ENCODE results near the gene OGFOD2.
A peak's percentile ranks its signal among the peaks of the same experiment; 100 is the strongest.

OGFOD2 gene

GRCh38 chr12:122979001-122979907 lies 4.2 kb downstream of the OGFOD2 start:
- peak overlapping the region; percentile 47 for H3K27ac ChIP-seq (ENCODE audit: low read depth, low read length, poor library complexity, severe bottlenecking)
- no peaks in the 10 kb centered on the region for H3K79me2 ChIP-seq (ENCODE audit: insufficient read depth, low read length)
- H3K4me2 ChIP-seq (ENCODE audit: low read length), result peak overlapping the region; percentile 71
- peak overlapping the region; percentile 89; the same call in 1 of the 2 replicates for H3K9ac ChIP-seq (ENCODE audit: low read length)
- no peaks in the 10 kb centered on the region for H3F3A ChIP-seq (ENCODE audit: insufficient read depth, low read length)
- peaks cover 56% of the 10 kb centered on the region for H3K36me3 ChIP-seq (ENCODE audit: insufficient read depth, low read length)
- H4K20me1 ChIP-seq (ENCODE audit: insufficient read depth, low read length), result no peaks in the 10 kb centered on the region
- TF ChIP-seq EZH2 (IDR thresholded peaks at IDR 0.05; ENCODE audit: borderline replicate concordance, low read length) (no peak), CTCF (IDR thresholded peaks at IDR 0.05; ENCODE audit: low read length) (no peak)
- H3K9me2 ChIP-seq (ENCODE audit: low read depth, low read length), result no peaks in the 10 kb centered on the region
- H3K9me3 ChIP-seq (ENCODE audit: low read length), result no peaks in the 10 kb centered on the region
- H3K27me3 ChIP-seq (ENCODE audit: insufficient read depth, low read length), result no peaks in the 10 kb centered on the region
- H2AFZ ChIP-seq (ENCODE audit: low read length), result no peak overlapping the region
- peaks cover 54% of the 10 kb centered on the region for H3K4me1 ChIP-seq (ENCODE audit: insufficient read depth, low read length, severe bottlenecking)
- H3K4me3 ChIP-seq (ENCODE audit: low read depth, low read length, poor library complexity, severe bottlenecking), result peak overlapping the region; percentile 89

GRCh38 chr12:122979908-122980182 lies 4.8 kb downstream of the OGFOD2 start:
- H3K27me3 ChIP-seq (ENCODE audit: insufficient read depth, low read length), result no peaks in the 10 kb centered on the region
- peak overlapping the region; percentile 89 for H3K9ac ChIP-seq (ENCODE audit: low read length)
- peak overlapping the region; percentile 89 for H3K4me3 ChIP-seq (ENCODE audit: low read depth, low read length, poor library complexity, severe bottlenecking)
- no peaks in the 10 kb centered on the region for H4K20me1 ChIP-seq (ENCODE audit: insufficient read depth, low read length)
- H2AFZ ChIP-seq (ENCODE audit: low read length), result no peak overlapping the region
- H3K27ac ChIP-seq (ENCODE audit: low read depth, low read length, poor library complexity, severe bottlenecking), result peak overlapping the region; percentile 47
- 0 out of 2 replicates have a peak, but pooled peaks cover under 1% of the 10 kb centered on the region for H3F3A ChIP-seq (ENCODE audit: insufficient read depth, low read length)
- no peaks in the 10 kb centered on the region for H3K79me2 ChIP-seq (ENCODE audit: insufficient read depth, low read length)
- H3K4me2 ChIP-seq (ENCODE audit: low read length), result peak overlapping the region; percentile 71
- H3K4me1 ChIP-seq (ENCODE audit: insufficient read depth, low read length, severe bottlenecking), result peaks cover 60% of the 10 kb centered on the region
- H3K36me3 ChIP-seq (ENCODE audit: insufficient read depth, low read length), result peaks cover 62% of the 10 kb centered on the region
- TF ChIP-seq CTCF (IDR thresholded peaks at IDR 0.05; ENCODE audit: low read length), result no peak
- no peak for TF ChIP-seq EZH2 (IDR thresholded peaks at IDR 0.05; ENCODE audit: borderline replicate concordance, low read length)
- H3K9me3 ChIP-seq (ENCODE audit: low read length), result no peaks in the 10 kb centered on the region
- no peaks in the 10 kb centered on the region for H3K9me2 ChIP-seq (ENCODE audit: low read depth, low read length)

GRCh38 chr12:122980183-122981035 lies 5.4 kb downstream of the OGFOD2 start, which contains the start of gene ARL6IP4:
TSS of gene ARL6IP4 (plus strand) at chr12:122980681. CDS start at chr12:122981140, 459 bp downstream.
- Histone ChIP-seq H4K20me1 (ENCODE audit: insufficient read depth, low read length) (no peaks in the 10 kb centered on the region), H3K4me3 (ENCODE audit: low read depth, low read length, poor library complexity, severe bottlenecking) (peak within 1 kb of the TSS; percentile 89), H3K4me1 (ENCODE audit: insufficient read depth, low read length, severe bottlenecking) (peaks cover 66% of the 10 kb centered on the region), H3F3A (ENCODE audit: insufficient read depth, low read length) (0 out of 2 replicates have a peak, but pooled peaks cover 6% of the 10 kb centered on the region), H3K4me2 (ENCODE audit: low read length) (peak within 1 kb of the TSS; percentile 71), H3K79me2 (ENCODE audit: insufficient read depth, low read length) (no peaks in the 10 kb centered on the region), H3K9me3 (ENCODE audit: low read length) (no peaks in the 10 kb centered on the region), H3K9ac (ENCODE audit: low read length) (peak within 1 kb of the TSS; percentile 89), H2AFZ (ENCODE audit: low read length) (no peak within 1 kb of the TSS), H3K9me2 (ENCODE audit: low read depth, low read length) (no peaks in the 10 kb centered on the region), H3K27me3 (ENCODE audit: insufficient read depth, low read length) (no peaks in the 10 kb centered on the region), H3K27ac (ENCODE audit: low read depth, low read length, poor library complexity, severe bottlenecking) (peak within 1 kb of the TSS; percentile 69), H3K36me3 (ENCODE audit: insufficient read depth, low read length) (peaks cover 68% of the 10 kb centered on the region)
- TF ChIP-seq CTCF (IDR thresholded peaks at IDR 0.05; ENCODE audit: low read length) (no peak), EZH2 (IDR thresholded peaks at IDR 0.05; ENCODE audit: borderline replicate concordance, low read length) (no peak)
